Rectal smooth muscle tissue (tissue), 1 donor: Measurements from ENCODE around the gene KRT26.
"Not testable (repeated sequence)": the region's sequence is repeated elsewhere in the genome, so short reads cannot be mapped to it uniquely, and the experiment has no call there.

ENCODE experiments used
- H3K27ac ChIP-seq: one replicate; pipeline ENCODE4 v1.7.0; 2013; ENCODE audit warnings: low read depth, low read length, inconsistent platforms
- H3K27me3 ChIP-seq: one replicate; pipeline ENCODE4 v1.7.0; 2013; ENCODE audit warnings: low read length; ENCODE audit not compliant: control insufficient read depth, insufficient read depth
- H3K36me3 ChIP-seq: one replicate; pipeline ENCODE4 v1.7.0; 2013; ENCODE audit warnings: low read length; ENCODE audit not compliant: control insufficient read depth, insufficient read depth
- H3K4me1 ChIP-seq: one replicate; pipeline ENCODE4 v1.7.0; 2013; ENCODE audit warnings: low read length; ENCODE audit not compliant: control insufficient read depth, insufficient read depth
- H3K4me3 ChIP-seq: one replicate; pipeline ENCODE4 v1.7.0; 2013; ENCODE audit warnings: low read length
- H3K9ac ChIP-seq: one replicate; pipeline ENCODE4 v1.7.0; 2013; ENCODE audit warnings: low read length

The KRT26 gene, protein sequence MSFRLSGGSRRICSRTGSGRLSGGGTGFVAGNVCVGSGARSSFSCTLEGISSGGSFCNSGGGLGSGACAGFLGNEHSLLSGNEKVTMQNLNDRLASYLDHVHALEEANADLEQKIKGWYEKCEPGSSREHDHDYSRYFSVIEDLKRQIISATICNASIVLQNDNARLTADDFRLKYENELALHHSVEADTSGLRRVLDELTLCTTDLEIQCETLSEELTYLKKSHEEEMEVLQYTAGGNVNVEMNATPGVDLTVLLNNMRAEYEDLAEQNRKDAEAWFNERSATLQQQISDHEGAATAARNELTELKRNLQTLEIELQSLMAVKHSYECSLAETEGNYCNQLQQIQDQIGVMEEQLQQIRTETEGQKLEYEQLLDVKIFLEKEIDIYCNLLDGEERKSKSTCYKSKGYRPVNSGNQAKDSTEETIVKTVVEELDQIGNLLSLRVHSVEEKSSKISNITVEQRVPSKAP

DNA sequence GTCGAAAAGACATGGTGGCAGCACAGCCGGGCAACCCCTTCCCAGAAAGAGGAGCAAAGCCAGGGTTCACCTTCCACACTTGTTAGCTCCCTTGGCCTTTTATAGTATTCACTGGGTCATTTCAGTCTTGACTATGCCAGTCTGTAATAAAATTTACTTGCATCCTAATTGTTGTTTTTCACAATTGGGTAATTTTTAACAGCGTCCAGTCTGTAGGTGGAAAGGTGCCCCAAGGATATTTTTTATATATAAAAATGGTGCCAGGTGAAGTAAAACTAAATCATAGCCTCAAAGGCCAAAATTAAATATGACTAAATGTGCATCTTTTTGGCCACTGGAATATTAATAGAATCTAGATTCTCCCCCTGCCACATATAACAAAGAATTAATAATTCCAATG, at the start of gene KRT26:
TSS of gene KRT26 (minus strand) at position 101 of the 400 bp plus-strand sequence. CDS start at position 13, 88 bp downstream.
- H3K4me3 ChIP-seq: no peak within 1 kb of the TSS
- H3K27me3 ChIP-seq: no peaks in the 10 kb centered on the region
- no peak within 1 kb of the TSS for H3K9ac ChIP-seq
- H3K4me1 ChIP-seq: no peaks in the 10 kb centered on the region
- no peaks in the 10 kb centered on the region for H3K36me3 ChIP-seq
- H3K27ac ChIP-seq: no peak within 1 kb of the TSS

DNA sequence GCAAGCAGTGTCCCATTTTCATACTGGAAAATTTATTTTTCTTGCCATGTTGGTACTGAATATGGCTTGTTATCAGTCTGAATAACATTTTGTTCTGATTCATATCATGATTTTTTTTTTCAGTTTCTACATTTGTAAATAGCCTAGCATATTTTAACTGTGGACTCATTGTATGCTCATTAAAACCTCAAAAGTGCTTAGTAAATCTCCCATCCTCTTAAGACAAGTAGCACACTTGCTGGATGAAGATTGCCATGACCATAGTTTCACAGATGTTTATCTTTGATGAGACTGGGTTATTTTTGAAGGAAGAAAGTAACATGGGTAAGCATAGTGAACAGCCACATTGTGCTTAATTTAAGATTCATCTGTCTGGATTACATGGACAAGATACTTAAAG, 49.5 kb upstream of the KRT26 start:
- H3K27ac ChIP-seq: no peak overlapping the region
- H3K4me1 ChIP-seq: peaks cover 5% of the 10 kb centered on the region
- H3K36me3 ChIP-seq: peaks cover 4% of the 10 kb centered on the region
- H3K9ac ChIP-seq: no peak overlapping the region
- H3K4me3 ChIP-seq: no peak overlapping the region
- H3K27me3 ChIP-seq: no peaks in the 10 kb centered on the region

- no peak overlapping the region for H3K9ac ChIP-seq
- H3K27me3 ChIP-seq: no peaks in the 10 kb centered on the region
- peaks cover 5% of the 10 kb centered on the region for H3K4me1 ChIP-seq
- H3K4me3 ChIP-seq: no peak overlapping the region
- H3K36me3 ChIP-seq: peaks cover 4% of the 10 kb centered on the region
- H3K27ac ChIP-seq: no peak overlapping the region
These were observed 48.3 kb upstream of the KRT26 start for GRCh38 chr17:40820228-40820838.

- H3K9ac ChIP-seq: no peak overlapping the region
These were observed 47.6 kb upstream of the KRT26 start for GRCh38 chr17:40819528-40820125.

GRCh38 chr17:40818733-40819527, 46.9 kb upstream of the KRT26 start:
- Histone ChIP-seq H3K4me1 (peaks cover 5% of the 10 kb centered on the region), H3K27me3 (no peaks in the 10 kb centered on the region), H3K9ac (no peak overlapping the region), H3K36me3 (peaks cover 4% of the 10 kb centered on the region), H3K4me3 (peak overlapping the region; percentile 81), H3K27ac (peak overlapping the region; percentile 84)

More at GRCh38 chr17:40819528-40820125, 47.6 kb upstream of the KRT26 start:
- H3K4me3 ChIP-seq: peak overlapping the region; percentile 81
- H3K36me3 ChIP-seq: peaks cover 4% of the 10 kb centered on the region
- no peaks in the 10 kb centered on the region for H3K27me3 ChIP-seq
- H3K27ac ChIP-seq: peak overlapping the region; percentile 75
- H3K4me1 ChIP-seq: peaks cover 5% of the 10 kb centered on the region

GRCh38 chr17:40818343-40818732, 46.3 kb upstream of the KRT26 start:
- Histone ChIP-seq H3K4me3 (peak overlapping the region; percentile 68), H3K9ac (no peak overlapping the region), H3K27me3 (no peaks in the 10 kb centered on the region), H3K36me3 (peaks cover 4% of the 10 kb centered on the region), H3K27ac (peak overlapping the region; percentile 84), H3K4me1 (peaks cover 5% of the 10 kb centered on the region)

- peaks cover 5% of the 10 kb centered on the region for H3K4me1 ChIP-seq
- H3K9ac ChIP-seq: no peak overlapping the region
- H3K4me3 ChIP-seq: no peak overlapping the region
- no peaks in the 10 kb centered on the region for H3K27me3 ChIP-seq
- no peak overlapping the region for H3K27ac ChIP-seq
- peaks cover 4% of the 10 kb centered on the region for H3K36me3 ChIP-seq
These were observed 45.2 kb upstream of the KRT26 start for GRCh38 chr17:40817103-40817682.

GRCh38 chr17:40816569-40816968, 44.6 kb upstream of the KRT26 start:
- Histone ChIP-seq H3K27ac (no peak overlapping the region), H3K27me3 (no peaks in the 10 kb centered on the region), H3K4me3 (no peak overlapping the region), H3K36me3 (peaks cover 4% of the 10 kb centered on the region), H3K4me1 (peaks cover 5% of the 10 kb centered on the region), H3K9ac (no peak overlapping the region)

GRCh38 chr17:40815381-40815780, 43.4 kb upstream of the KRT26 start:
- peaks cover 5% of the 10 kb centered on the region for H3K4me1 ChIP-seq
- H3K27me3 ChIP-seq: no peaks in the 10 kb centered on the region
- no peak overlapping the region for H3K4me3 ChIP-seq
- H3K9ac ChIP-seq: no peak overlapping the region
- H3K36me3 ChIP-seq: peaks cover 4% of the 10 kb centered on the region
- H3K27ac ChIP-seq: no peak overlapping the region

- H3K9ac ChIP-seq, H3K27me3 ChIP-seq, H3K36me3 ChIP-seq, H3K4me3 ChIP-seq, H3K27ac ChIP-seq, H3K4me1 ChIP-seq: not testable (repeated sequence)
These were observed 42.7 kb upstream of the KRT26 start for GRCh38 chr17:40814657-40815056.

- peaks cover 5% of the 10 kb centered on the region for H3K4me1 ChIP-seq
- no peaks in the 10 kb centered on the region for H3K27me3 ChIP-seq
- H3K36me3 ChIP-seq: peaks cover 4% of the 10 kb centered on the region
- H3K4me3 ChIP-seq: no peak overlapping the region
- H3K9ac ChIP-seq: no peak overlapping the region
- no peak overlapping the region for H3K27ac ChIP-seq
These were observed 41.8 kb upstream of the KRT26 start for GRCh38 chr17:40813804-40814203.

- peaks cover 4% of the 10 kb centered on the region for H3K36me3 ChIP-seq
- no peak overlapping the region for H3K4me3 ChIP-seq
- H3K27ac ChIP-seq: no peak overlapping the region
- no peaks in the 10 kb centered on the region for H3K27me3 ChIP-seq
- no peak overlapping the region for H3K9ac ChIP-seq
- H3K4me1 ChIP-seq: peaks cover under 1% of the 10 kb centered on the region
These were observed 40.6 kb upstream of the KRT26 start for GRCh38 chr17:40812639-40813038.
